Measurements from ENCODE around the gene SCN10A.

DNA sequence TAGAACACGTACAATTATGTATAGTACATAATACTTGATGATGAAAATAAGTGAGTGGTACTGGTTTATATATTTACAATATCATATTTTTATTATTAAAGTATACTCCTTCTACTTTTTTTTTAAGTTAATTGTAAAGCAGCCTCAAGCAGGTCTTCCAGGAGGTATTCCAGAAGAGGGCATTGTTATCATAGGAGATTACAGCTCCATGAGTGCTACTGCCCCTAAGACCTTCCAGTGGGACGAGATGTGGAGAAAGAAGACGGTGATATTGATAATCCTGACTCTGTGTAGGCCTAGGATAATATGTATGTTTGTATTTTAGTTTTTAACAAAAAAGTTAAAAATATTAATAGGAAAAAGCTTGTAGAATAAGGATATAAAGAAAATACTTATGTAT, 126.2 kb downstream of the SCN10A start:
- TF ChIP-seq, protein P1, sequence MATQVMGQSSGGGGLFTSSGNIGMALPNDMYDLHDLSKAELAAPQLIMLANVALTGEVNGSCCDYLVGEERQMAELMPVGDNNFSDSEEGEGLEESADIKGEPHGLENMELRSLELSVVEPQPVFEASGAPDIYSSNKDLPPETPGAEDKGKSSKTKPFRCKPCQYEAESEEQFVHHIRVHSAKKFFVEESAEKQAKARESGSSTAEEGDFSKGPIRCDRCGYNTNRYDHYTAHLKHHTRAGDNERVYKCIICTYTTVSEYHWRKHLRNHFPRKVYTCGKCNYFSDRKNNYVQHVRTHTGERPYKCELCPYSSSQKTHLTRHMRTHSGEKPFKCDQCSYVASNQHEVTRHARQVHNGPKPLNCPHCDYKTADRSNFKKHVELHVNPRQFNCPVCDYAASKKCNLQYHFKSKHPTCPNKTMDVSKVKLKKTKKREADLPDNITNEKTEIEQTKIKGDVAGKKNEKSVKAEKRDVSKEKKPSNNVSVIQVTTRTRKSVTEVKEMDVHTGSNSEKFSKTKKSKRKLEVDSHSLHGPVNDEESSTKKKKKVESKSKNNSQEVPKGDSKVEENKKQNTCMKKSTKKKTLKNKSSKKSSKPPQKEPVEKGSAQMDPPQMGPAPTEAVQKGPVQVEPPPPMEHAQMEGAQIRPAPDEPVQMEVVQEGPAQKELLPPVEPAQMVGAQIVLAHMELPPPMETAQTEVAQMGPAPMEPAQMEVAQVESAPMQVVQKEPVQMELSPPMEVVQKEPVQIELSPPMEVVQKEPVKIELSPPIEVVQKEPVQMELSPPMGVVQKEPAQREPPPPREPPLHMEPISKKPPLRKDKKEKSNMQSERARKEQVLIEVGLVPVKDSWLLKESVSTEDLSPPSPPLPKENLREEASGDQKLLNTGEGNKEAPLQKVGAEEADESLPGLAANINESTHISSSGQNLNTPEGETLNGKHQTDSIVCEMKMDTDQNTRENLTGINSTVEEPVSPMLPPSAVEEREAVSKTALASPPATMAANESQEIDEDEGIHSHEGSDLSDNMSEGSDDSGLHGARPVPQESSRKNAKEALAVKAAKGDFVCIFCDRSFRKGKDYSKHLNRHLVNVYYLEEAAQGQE (IDR thresholded peaks at IDR 0.05): no peak
- no peak for TF ChIP-seq CTCF (IDR thresholded peaks at IDR 0.05)
- TF ChIP-seq POLR2A (IDR thresholded peaks at IDR 0.05; ENCODE audit: low read length): no peak
- no peak for TF ChIP-seq ZSCAN20 (CRISPR knock-in tag; IDR thresholded peaks at IDR 0.05)
- TF ChIP-seq CEBPB (IDR thresholded peaks at IDR 0.05): no peak
- no peak for TF ChIP-seq RCOR1 (IDR thresholded peaks at IDR 0.05; ENCODE audit: low read depth, low read length)

Measured in A549 (cell line).